OCI-LY1 (cell line): ENCODE measurements around the gene TBX18.

Experiments
- EZH2 ChIP-seq: fragments of 200-600 bp; sonication (generic), shearing (Covaris generic); IDR thresholded peaks from 2 replicates; pipeline ENCODE4 v1.8.0; 2017; ENCODE audit warnings: borderline replicate concordance, mixed run types, mild to moderate bottlenecking, antibody characterized with exemption, low read length, moderate library complexity, mixed read lengths
- TF ChIP-seq, protein P1 (sequence below): fragments of 200-600 bp; sonication (generic), shearing (Covaris generic); IDR thresholded peaks from 2 replicates; pipeline ENCODE4 v1.5.1; 2017; ENCODE audit warnings: mild to moderate bottlenecking, antibody characterized with exemption, low read length, moderate library complexity, mixed read lengths

DNA sequence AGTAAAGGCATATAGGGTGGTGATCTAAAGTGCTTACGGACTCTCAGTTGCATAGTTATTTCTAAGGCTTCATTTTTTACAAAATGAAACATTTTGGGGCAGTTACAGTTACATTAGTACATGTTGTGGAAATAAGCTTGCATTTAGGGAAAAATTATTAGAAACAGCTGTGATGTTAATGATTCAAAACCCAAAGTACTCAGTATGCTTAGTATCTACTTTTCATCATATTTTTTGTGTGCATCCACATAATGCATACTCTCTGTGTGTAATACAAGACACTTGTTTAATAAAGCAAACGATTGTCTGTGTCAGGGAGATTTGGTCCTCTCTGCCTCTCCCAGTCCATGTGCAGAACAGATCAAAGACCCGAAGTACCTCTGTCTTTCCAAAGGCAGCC, 11.4 kb upstream of the TBX18 start:
- TF ChIP-seq, protein P1, sequence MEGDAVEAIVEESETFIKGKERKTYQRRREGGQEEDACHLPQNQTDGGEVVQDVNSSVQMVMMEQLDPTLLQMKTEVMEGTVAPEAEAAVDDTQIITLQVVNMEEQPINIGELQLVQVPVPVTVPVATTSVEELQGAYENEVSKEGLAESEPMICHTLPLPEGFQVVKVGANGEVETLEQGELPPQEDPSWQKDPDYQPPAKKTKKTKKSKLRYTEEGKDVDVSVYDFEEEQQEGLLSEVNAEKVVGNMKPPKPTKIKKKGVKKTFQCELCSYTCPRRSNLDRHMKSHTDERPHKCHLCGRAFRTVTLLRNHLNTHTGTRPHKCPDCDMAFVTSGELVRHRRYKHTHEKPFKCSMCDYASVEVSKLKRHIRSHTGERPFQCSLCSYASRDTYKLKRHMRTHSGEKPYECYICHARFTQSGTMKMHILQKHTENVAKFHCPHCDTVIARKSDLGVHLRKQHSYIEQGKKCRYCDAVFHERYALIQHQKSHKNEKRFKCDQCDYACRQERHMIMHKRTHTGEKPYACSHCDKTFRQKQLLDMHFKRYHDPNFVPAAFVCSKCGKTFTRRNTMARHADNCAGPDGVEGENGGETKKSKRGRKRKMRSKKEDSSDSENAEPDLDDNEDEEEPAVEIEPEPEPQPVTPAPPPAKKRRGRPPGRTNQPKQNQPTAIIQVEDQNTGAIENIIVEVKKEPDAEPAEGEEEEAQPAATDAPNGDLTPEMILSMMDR = no peak
- no peak for TF ChIP-seq EZH2
